ENCODE results near the gene CWC15. TPM values are rescaled to one million over a fixed set of nuclear protein-coding genes. Genes with fewer than 3 reads are reported as not detected.
"Not testable (repeated sequence)": the region's sequence is repeated elsewhere in the genome, so short reads cannot be mapped to it uniquely, and the experiment has no call there.

CWC15 gene
- total RNA-seq, result 10 to 100 TPM; 19.2 to 38.6 TPM

DNA sequence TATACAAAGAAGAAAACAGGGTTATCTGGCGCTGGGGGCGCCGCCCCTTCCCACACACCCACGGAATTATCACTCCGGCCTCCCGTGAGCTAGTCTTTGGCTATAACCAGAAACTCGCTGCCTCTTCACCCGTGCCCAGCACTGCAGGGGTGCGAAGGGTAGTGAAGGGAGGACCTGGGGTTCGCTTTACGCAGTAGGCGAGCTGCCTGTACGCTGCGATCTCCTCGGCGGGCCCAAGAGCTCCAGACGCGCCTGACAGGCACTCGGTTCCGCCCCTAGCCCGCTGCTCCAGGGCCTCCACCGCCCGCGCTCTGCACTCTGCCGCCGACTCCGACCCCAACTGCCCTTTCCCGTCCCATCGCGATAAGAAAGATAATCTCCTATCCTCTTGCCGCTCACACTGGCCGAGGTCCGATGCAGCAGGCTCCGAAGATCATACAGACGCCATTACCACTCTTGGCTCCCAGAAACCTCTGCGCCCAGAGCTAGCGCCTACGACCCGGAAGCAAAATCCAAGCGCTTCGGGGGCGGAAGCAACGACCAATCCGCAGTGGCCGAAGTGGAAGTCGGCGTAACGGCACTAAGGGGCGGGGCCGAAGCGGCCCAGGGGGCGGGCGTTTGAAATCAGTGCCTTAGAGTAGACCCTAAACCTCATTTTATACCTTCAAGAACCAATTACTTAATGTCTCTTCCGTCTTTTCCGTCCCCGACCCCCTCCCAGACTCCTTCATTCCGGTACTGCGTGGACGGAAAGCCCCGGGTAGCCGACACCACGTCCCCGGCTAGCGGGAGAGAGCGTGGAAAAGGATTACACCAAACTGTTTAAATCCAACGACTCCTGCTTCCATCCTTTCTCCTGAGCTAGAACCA lies at the start of gene CWC15, which contains the start of gene KDM4D:
Gene CWC15 (minus strand): TSS at position 458 of the 870 bp plus-strand sequence. CDS start 1,371 bp downstream, outside the sequence.
Gene KDM4D (plus strand): TSS at position 611 of the 870 bp plus-strand sequence. CDS start 23,664 bp downstream, outside the sequence.
- Histone ChIP-seq H3K4me3 (peak within 1 kb of the TSS; percentile 63 to 79), H3K36me3 (replicated peaks in 1 of 2; ENCODE audit: insufficient read depth in 1 of 2, low read depth in 2 of 2) (peaks cover 4 to 18% of the 10 kb centered on the region in 2 donors), H3K27ac (peak within 1 kb of the TSS in 3 of 4 donors; percentile 70 to 79 (median 77)), H3K9me3 (no peaks in the 10 kb centered on the region), H3K27me3 (no peaks in the 10 kb centered on the region), H3K4me1 (peaks cover 19% of the 10 kb centered on the region)
- ATAC-seq (peak; percentile 100), DNase-seq (peak; percentile 92 to 94 (median 94))
- peak; percentile 29 to 77 (median 77) for TF ChIP-seq POLR2A (IDR thresholded peaks at IDR 0.05)
- TF ChIP-seq, protein P1, sequence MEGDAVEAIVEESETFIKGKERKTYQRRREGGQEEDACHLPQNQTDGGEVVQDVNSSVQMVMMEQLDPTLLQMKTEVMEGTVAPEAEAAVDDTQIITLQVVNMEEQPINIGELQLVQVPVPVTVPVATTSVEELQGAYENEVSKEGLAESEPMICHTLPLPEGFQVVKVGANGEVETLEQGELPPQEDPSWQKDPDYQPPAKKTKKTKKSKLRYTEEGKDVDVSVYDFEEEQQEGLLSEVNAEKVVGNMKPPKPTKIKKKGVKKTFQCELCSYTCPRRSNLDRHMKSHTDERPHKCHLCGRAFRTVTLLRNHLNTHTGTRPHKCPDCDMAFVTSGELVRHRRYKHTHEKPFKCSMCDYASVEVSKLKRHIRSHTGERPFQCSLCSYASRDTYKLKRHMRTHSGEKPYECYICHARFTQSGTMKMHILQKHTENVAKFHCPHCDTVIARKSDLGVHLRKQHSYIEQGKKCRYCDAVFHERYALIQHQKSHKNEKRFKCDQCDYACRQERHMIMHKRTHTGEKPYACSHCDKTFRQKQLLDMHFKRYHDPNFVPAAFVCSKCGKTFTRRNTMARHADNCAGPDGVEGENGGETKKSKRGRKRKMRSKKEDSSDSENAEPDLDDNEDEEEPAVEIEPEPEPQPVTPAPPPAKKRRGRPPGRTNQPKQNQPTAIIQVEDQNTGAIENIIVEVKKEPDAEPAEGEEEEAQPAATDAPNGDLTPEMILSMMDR (IDR thresholded peaks at IDR 0.05), result no peak
- 1% methylated on average over 50 to 65 of the region's 66 CpGs for WGBS, 2 donors
- intact Hi-C loops (cut with DNase I), result loop anchor here (10.0 kb wide), 1 partner anchor 791 kb away; no protein-coding TSS in a partner anchor

DNA sequence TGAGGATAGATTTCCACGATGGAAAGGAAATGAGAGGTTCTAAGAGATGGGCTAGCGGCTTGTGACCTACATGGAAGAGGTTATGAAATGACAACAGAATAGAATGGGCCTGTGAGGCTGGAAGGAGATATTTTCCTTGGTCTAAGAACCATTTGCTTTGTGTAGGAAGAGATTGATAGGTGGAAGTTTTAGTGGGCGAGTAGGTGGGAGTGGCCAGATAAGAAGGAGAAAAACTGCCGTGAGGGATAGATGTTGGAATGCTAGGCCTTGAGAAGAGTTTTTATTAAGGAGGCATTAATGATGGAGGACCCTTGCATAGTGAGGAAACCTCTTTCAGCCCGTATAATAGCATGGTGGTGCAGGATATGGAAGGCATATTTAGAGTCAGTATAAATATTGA lies 48.1 kb upstream of the CWC15 start:
- 75 to 82% methylated on average over 5 of the region's 5 CpGs for WGBS, 2 donors
- ATAC-seq; H3K9me3 ChIP-seq; H3K4me1 ChIP-seq; H3K27ac ChIP-seq; intact Hi-C loops (cut with DNase I); DNase-seq; H3K36me3 ChIP-seq (replicated peaks in 1 of 2; ENCODE audit: insufficient read depth in 1 of 2, low read depth in 2 of 2); H3K4me3 ChIP-seq; H3K27me3 ChIP-seq: not testable (repeated sequence)

DNA sequence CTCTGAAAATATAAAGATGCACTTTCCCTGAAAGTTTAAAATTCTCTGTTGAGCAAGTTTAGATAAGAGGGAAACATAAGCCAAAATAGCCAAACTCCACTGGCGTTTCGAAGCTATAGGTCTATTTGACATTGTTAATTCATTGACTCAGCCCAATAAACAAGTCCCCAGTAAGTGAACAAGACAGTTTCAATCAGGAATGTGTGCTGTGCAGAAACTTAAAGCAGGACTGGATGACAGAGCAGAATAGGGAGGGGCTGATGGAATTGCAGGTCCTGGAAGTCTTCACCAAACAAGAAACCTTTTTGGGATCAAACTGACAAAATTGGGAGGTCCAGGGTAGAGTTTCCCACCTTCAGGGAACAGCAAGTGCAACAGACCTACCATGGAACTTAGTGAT lies 42.8 kb upstream of the CWC15 start:
- WGBS, 2 donors, result 52 to 66% methylated on average over 2 of the region's 2 CpGs
- H3K27me3 ChIP-seq, result no peaks in the 10 kb centered on the region
- intact Hi-C loops (cut with DNase I), result no loop called here
- ATAC-seq (no peak), DNase-seq (no peak)
- H3K4me1 ChIP-seq, result no peaks in the 10 kb centered on the region
- TF ChIP-seq POLR2A (IDR thresholded peaks at IDR 0.05), result no peak
- TF ChIP-seq, protein P1 (IDR thresholded peaks at IDR 0.05), result no peak
- no peak overlapping the region for H3K4me3 ChIP-seq
- H3K36me3 ChIP-seq (replicated peaks in 1 of 2; ENCODE audit: insufficient read depth in 1 of 2, low read depth in 2 of 2), result no peaks in the 10 kb centered on the region
- H3K9me3 ChIP-seq, result no peaks in the 10 kb centered on the region
- no peak overlapping the region for H3K27ac ChIP-seq

DNA sequence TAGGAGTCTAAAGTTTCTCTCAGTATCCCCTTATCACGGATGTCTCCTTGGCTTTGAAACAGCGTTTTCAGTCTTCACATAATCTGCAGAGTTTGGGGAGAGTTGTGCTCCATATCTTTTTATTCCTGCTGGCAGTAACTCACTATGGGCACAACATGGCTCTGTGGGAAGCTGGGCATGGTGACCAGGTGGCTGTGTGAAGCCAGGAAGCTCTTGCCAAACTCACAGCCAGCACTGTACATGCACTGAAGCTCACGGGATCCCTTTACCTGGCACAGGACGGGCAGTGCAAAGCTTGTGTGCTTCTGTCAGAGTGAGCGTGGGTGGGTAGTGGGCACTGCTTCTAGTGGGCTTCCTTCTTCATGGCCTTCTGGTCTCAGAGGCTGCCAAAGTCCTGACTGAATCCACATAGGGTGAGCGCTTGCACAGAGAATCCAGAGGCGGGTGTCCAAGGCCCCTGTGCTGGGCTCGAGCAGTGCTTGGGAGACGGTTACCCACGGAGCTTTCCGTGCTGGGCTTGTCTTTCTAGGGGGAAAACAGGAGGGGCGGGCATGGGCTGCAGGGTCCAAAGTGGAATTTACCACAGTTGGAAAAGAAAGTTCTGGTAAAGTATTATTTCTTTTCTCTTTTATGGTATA lies 40.9 kb upstream of the CWC15 start:
- no peaks in the 10 kb centered on the region for H3K9me3 ChIP-seq
- DNase-seq (peak; percentile 50 to 76 (median 62)), ATAC-seq (peak; percentile 84)
- WGBS, 2 donors, result 66 to 78% methylated on average over 7 to 12 of the region's 12 CpGs
- peak overlapping the region in 1 of 2 donors; percentile 5 for H3K4me3 ChIP-seq
- H3K27ac ChIP-seq, result no peak overlapping the region
- intact Hi-C loops (cut with DNase I), result no loop called here
- H3K27me3 ChIP-seq, result no peaks in the 10 kb centered on the region
- TF ChIP-seq POLR2A (IDR thresholded peaks at IDR 0.05), result no peak
- TF ChIP-seq, protein P1 (IDR thresholded peaks at IDR 0.05), result no peak
- no peaks in the 10 kb centered on the region for H3K4me1 ChIP-seq
- no peaks in the 10 kb centered on the region for H3K36me3 ChIP-seq (replicated peaks in 1 of 2; ENCODE audit: insufficient read depth in 1 of 2, low read depth in 2 of 2)

DNA sequence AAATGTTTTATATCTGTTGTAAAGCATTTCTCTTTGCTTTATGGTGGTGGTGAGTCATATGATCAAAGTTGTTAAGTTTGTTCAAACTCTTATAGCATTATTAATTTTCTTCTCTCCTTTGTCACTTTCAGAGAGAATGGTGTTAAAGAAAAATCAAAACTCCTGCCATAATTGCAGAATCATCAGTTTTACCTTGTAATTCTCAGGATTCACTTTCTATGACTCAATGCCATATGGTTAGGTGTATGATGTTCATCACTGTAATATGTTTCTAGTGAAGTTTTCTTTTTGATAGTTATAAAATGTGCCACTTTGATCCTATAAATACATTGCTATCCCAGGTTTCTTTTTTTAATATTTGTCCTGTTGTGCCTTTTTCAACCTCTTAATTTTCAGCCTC lies 38.0 kb upstream of the CWC15 start:
- DNase-seq (no peak), ATAC-seq (no peak)
- no peaks in the 10 kb centered on the region for H3K9me3 ChIP-seq
- no peak overlapping the region for H3K4me3 ChIP-seq
- no peaks in the 10 kb centered on the region for H3K27me3 ChIP-seq
- H3K4me1 ChIP-seq, result no peaks in the 10 kb centered on the region
- intact Hi-C loops (cut with DNase I), result no loop called here
- H3K36me3 ChIP-seq (replicated peaks in 1 of 2; ENCODE audit: insufficient read depth in 1 of 2, low read depth in 2 of 2), result no peaks in the 10 kb centered on the region
- H3K27ac ChIP-seq, result no peak overlapping the region
- no peak for TF ChIP-seq POLR2A (IDR thresholded peaks at IDR 0.05)
- TF ChIP-seq, protein P1 (IDR thresholded peaks at IDR 0.05), result no peak

All from body of pancreas (tissue), 4 donors.